MM.1S (cell line): ENCODE data around the gene MSL2.

Experiments used
- DNase-seq: peaks from one replicate; pipeline ENCODE4 v3.0.0-alpha.2; 2015
- H2AFZ ChIP-seq: fragments of 300-600 bp; sonication (generic); 2 replicates; pipeline ENCODE4 v1.6.0; 2016; ENCODE audit warnings: antibody characterized with exemption, low read length
- H3F3A ChIP-seq: fragments of 300-600 bp; sonication (generic); 2 replicates; pipeline ENCODE4 v1.6.1; 2016; ENCODE audit warnings: mild to moderate bottlenecking, antibody characterized with exemption, low read length, moderate library complexity, mixed read lengths; ENCODE audit not compliant: insufficient read depth
- H3K27ac ChIP-seq: fragments of 300-600 bp; sonication (generic); 2 replicates; pipeline ENCODE4 v1.5.1; 2016; ENCODE audit warnings: mild to moderate bottlenecking, low read length
- H3K27me3 ChIP-seq: fragments of 300-600 bp; sonication (generic); replicated peaks from 2 replicates; pipeline ENCODE4 v1.6.0; 2016; ENCODE audit warnings: low read length; ENCODE audit not compliant: insufficient read depth
- H3K36me3 ChIP-seq: fragments of 300-600 bp; sonication (generic); replicated peaks from 2 replicates; pipeline ENCODE4 v1.6.1; 2016; ENCODE audit warnings: mild to moderate bottlenecking, low read length, mixed read lengths; ENCODE audit not compliant: insufficient read depth
- H3K4me1 ChIP-seq: fragments of 300-600 bp; sonication (generic); 2 replicates; pipeline ENCODE4 v1.6.1; 2016; ENCODE audit warnings: low read length, mixed read lengths
- H3K4me2 ChIP-seq: fragments of 300-600 bp; sonication (generic); 2 replicates; pipeline ENCODE4 v1.6.0; 2016; ENCODE audit warnings: low read depth, low read length
- H3K4me3 ChIP-seq: fragments of 300-600 bp; sonication (generic); 2 replicates; pipeline ENCODE4 v1.5.1; 2016; ENCODE audit warnings: low read length, mixed read lengths
- H3K79me2 ChIP-seq: fragments of 300-600 bp; sonication (generic); 2 replicates; pipeline ENCODE4 v1.6.1; 2016; ENCODE audit warnings: mixed run types, low read length, mixed read lengths
- H3K9ac ChIP-seq: fragments of 300-600 bp; sonication (generic); 2 replicates; pipeline ENCODE4 v1.6.1; 2016; ENCODE audit warnings: low read length, mixed read lengths
- H3K9me2 ChIP-seq: fragments of 300-600 bp; sonication (generic); replicated peaks from 2 replicates; pipeline ENCODE4 v1.6.1; 2016; ENCODE audit warnings: mild to moderate bottlenecking, low read length, mixed read lengths; ENCODE audit not compliant: insufficient read depth
- H3K9me3 ChIP-seq: fragments of 300-600 bp; sonication (generic); replicated peaks from 2 replicates; pipeline ENCODE4 v1.6.1; 2016; ENCODE audit warnings: mild to moderate bottlenecking, low read length, mixed read lengths; ENCODE audit not compliant: insufficient read depth
- H4K20me1 ChIP-seq: fragments of 300-600 bp; sonication (generic); 2 replicates; pipeline ENCODE4 v1.6.1; 2016; ENCODE audit warnings: mild to moderate bottlenecking, low read length, moderate library complexity, mixed read lengths; ENCODE audit not compliant: insufficient read depth
- CTCF ChIP-seq: fragments of 300-600 bp; sonication (generic); IDR thresholded peaks from 2 replicates; pipeline ENCODE4 v1.5.1; 2016; ENCODE audit warnings: antibody characterized with exemption, low read length, mixed read lengths
- EZH2 ChIP-seq: fragments of 300-600 bp; sonication (generic); optimal IDR thresholded peaks from 2 replicates; pipeline ENCODE3; 2017; ENCODE audit warnings: low read depth, mild to moderate bottlenecking, antibody characterized with exemption, low read length, mixed read lengths
- EZH2phosphoT487 ChIP-seq: fragments of 300-600 bp; sonication (generic); IDR thresholded peaks from 2 replicates; pipeline ENCODE4 v1.6.1; 2018; ENCODE audit warnings: antibody characterized with exemption, low read length

The MSL2 gene

GRCh38 chr3:136152176-136152843 lies 43.8 kb downstream of the MSL2 start:
- Histone ChIP-seq H3K9me2 (no peaks in the 10 kb centered on the region), H3K4me1 (no peaks in the 10 kb centered on the region), H3K27me3 (no peaks in the 10 kb centered on the region), H3K9me3 (no peaks in the 10 kb centered on the region), H3F3A (no peaks in the 10 kb centered on the region), H3K79me2 (peaks cover 100% of the 10 kb centered on the region), H3K4me3 (no peak overlapping the region), H3K36me3 (0 out of 2 replicates have a peak, but pooled peaks cover 12% of the 10 kb centered on the region), H3K27ac (no peak overlapping the region), H2AFZ (no peak overlapping the region), H3K4me2 (no peak overlapping the region), H3K9ac (no peak overlapping the region), H4K20me1 (peaks cover 67% of the 10 kb centered on the region)
- DNase-seq, result no peak
- TF ChIP-seq EZH2 (no peak), CTCF (no peak), EZH2phosphoT487 (no peak)

- no peak overlapping the region for H3K4me3 ChIP-seq
- H3F3A ChIP-seq, result no peaks in the 10 kb centered on the region
- no peak overlapping the region for H3K27ac ChIP-seq
- H3K9me2 ChIP-seq, result no peaks in the 10 kb centered on the region
- peaks cover 56% of the 10 kb centered on the region for H4K20me1 ChIP-seq
- no peak for TF ChIP-seq EZH2phosphoT487
- no peak for TF ChIP-seq EZH2
- TF ChIP-seq CTCF, result no peak
- DNase-seq, result no peak
- no peaks in the 10 kb centered on the region for H3K9me3 ChIP-seq
- H3K4me1 ChIP-seq, result no peaks in the 10 kb centered on the region
- no peak overlapping the region for H3K9ac ChIP-seq
- no peak overlapping the region for H3K4me2 ChIP-seq
- peaks cover 95% of the 10 kb centered on the region for H3K79me2 ChIP-seq
- 0 out of 2 replicates have a peak, but pooled peaks cover 12% of the 10 kb centered on the region for H3K36me3 ChIP-seq
- H2AFZ ChIP-seq, result no peak overlapping the region
- H3K27me3 ChIP-seq, result no peaks in the 10 kb centered on the region
Measured at GRCh38 chr3:136151219-136151618, 44.9 kb downstream of the MSL2 start.

GRCh38 chr3:136149667-136150066 lies 46.5 kb downstream of the MSL2 start:
- H3K9me3 ChIP-seq, result no peaks in the 10 kb centered on the region
- H3K9me2 ChIP-seq, result no peaks in the 10 kb centered on the region
- H2AFZ ChIP-seq, result no peak overlapping the region
- no peaks in the 10 kb centered on the region for H3K4me1 ChIP-seq
- H3K36me3 ChIP-seq, result 0 out of 2 replicates have a peak, but pooled peaks cover 12% of the 10 kb centered on the region
- H3F3A ChIP-seq, result no peaks in the 10 kb centered on the region
- H3K27me3 ChIP-seq, result no peaks in the 10 kb centered on the region
- no peak for DNase-seq
- peaks cover 91% of the 10 kb centered on the region for H3K79me2 ChIP-seq
- no peak overlapping the region for H3K27ac ChIP-seq
- H3K4me2 ChIP-seq, result no peak overlapping the region
- peaks cover 43% of the 10 kb centered on the region for H4K20me1 ChIP-seq
- H3K4me3 ChIP-seq, result no peak overlapping the region
- H3K9ac ChIP-seq, result no peak overlapping the region
- TF ChIP-seq CTCF, result no peak
